Stimulated activated CD4-positive, alpha-beta T cell treated with anti-CD3 and anti-CD28 coated beads, Interleukin-2, amount 100 ng/mL, for 24 hours (primary cell): ENCODE measurements around the gene UNC93A.
A peak's percentile ranks its signal among the peaks of the same experiment; 100 is the strongest.
"Not testable (repeated sequence)": the region's sequence is repeated elsewhere in the genome, so short reads cannot be mapped to it uniquely, and the experiment has no call there.

Source experiments
- DNase-seq, 2 donors: peaks; one replicate each; pipeline ENCODE4 v3.0.0-alpha.2; 2020

UNC93A gene

DNA sequence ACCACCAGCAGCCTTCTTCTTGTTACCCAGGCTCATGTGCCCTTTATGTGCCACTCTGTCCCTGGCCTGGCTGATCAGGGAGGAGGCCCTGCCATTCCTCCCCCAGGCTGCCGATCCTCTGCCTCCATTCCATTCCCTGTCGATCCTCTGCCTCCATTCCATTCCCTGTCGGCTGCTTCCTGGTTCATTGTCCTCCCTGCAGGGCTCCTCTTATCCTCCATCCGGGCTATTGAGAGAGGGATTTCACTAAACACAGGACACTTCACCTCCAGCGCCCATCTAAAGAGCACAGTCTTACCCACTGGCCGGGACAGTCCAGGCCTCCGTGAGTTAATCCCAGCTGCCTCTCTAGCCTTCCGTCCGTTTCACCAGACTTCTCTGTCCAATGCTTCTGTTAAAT, 26.1 kb downstream of the UNC93A start:
- no peak for DNase-seq

DNA sequence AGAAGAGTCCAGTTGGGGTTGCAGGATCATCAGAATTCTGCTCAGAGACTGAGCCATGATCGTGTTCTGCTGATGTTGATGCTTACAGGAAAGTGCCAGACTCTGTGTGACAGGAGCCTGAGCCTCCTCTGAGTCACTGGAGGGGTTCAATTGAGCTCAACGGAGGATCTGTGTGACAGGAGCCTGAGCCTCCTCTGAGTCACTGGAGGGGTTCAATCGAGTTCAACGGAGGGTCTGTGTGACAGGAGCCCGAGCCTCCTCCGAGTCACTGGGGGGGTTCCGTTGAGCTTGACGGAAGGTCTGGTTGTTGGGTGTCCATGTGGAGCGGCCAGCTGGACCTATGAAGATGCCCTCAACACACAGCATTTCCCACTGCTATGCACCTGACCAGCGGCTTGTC, 27.2 kb downstream of the UNC93A start:
- not testable (repeated sequence) for DNase-seq

DNA sequence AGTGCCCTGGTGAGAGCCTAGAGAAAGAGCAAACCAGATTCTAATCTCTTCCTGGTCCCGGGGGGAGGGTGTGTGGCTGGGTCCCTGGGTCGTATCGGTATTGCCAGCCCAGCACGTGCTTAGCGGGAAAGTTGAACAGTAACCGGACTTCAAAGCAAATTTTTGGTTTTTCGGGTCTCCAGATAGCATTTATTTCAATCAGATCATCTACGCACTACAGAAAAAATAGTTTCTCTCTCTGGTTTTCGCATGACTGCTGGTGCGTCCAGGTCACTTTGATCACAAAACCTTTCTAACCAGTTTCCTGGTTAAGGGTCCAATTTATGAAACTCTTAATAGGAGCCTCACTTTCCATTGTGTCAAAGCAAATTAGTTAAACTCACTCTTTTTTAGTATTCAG, 27.7 kb downstream of the UNC93A start:
- DNase-seq, result not testable (repeated sequence)

DNA sequence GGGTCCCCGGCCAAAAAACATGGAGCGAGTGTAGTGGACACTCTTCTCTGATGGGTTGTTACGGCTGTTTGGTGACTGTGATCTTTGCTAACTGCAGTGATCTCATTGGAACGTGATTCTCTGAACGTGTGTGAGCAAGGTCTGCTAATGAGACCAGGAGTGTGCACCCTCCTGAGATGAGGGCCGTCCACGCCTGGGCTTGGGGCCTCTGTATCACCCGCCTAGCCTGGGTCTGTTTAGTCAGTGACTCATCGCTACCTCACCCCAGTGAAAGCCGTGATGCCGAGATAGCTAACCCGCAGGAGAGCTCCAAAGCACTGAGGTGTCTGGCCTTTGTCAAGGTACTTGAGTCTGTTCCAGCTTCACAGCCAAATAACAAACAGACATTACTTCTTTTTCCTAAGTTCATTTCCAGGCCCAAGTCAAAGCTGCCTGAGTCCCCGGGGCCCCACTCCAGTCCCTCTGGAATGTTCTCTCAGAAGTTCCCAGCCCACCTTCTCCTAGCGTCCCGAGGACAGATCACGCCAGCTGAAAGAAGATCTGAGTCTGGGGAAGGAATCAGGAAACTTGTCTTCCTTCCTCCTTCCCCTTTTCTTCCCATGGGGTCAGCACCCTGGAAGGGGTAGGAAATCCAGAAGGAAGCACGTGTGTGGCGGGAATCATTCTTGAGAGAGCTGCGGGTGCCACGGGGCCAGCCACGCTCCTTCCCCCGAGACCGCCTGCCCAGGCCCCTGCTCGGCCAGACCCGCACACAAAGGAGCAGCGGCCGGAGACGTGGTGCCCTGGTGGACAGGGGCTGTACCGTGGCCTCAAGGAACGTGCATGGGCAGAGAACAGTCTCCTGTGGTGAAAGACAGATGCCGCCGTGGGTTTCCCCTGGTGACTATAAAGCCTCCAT, 29.0 kb downstream of the UNC93A start:
- not testable (repeated sequence) for DNase-seq

DNA sequence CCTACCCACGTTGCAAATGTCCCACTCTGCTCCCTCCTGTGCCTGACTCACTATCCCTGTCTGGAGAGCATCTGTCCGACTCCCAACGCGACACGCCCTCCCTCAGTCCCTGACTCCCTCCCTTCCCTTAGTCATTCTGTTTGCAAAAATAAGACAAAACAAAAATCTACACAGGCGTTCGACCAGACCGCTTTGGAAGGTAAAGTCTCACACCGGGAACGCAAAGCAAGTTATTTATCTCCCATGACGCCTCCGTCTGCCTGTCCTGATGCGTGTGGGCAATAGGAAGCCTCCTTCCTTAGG, 29.6 kb downstream of the UNC93A start:
- not testable (repeated sequence) for DNase-seq

DNA sequence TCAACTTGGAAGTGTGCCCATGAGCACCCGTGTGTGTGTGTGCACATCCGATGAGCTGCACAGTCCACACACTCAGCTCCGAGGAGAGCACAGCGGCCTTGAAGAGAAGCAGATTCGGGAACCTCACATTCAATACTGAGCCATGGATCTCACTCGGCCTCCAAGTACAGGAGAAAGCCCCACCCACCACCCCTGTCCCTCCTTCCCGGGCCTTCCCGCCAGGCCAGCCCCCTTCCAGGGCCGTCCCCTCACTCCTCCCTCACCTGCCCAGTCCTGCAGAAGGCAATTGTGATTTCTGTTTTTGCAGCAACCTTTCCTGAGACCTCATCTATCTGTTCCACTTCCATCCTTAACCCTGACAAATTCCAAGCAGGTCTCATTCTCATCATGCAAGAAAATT, 30.1 kb downstream of the UNC93A start:
- not testable (repeated sequence) for DNase-seq

DNA sequence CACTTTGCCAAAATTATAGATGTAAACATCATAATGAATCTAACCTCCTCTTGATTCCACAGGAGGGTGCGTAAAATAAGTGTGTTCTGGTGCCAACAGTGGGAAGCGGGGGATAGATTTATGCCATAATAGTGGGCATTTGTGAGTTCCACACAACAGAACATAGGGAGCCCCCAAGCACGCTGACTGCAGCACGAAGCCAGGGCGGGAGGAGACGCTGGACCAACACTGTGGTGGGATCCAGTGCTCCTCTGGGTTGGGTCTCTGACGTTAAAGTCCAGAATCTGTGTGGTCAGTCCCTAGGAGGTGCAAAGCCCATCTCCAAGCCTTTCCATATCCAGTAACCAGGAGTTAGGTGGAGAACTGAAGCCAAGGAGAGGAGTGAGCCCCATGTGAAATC, 32.0 kb downstream of the UNC93A start:
- DNase-seq, result no peak

DNA sequence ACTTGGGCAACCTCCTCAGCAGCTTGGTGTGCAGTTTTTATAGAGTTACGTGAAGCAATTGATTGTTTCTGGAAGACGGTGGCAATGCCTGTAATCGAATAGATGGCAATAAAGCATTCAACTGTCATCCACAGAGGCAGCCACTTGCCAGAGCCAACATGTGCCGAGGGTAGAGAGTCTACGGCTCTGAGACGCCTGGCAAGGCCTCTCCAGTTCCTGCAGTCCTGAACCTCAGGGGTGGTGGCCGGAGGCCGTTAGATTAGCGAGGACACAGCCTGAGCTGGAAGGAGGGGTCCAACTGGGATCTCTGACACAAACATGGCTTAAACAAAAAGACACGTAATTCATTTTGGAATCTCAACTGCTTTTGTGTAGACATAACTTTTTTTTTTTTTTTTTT, 33.0 kb downstream of the UNC93A start:
- no peak for DNase-seq

DNA sequence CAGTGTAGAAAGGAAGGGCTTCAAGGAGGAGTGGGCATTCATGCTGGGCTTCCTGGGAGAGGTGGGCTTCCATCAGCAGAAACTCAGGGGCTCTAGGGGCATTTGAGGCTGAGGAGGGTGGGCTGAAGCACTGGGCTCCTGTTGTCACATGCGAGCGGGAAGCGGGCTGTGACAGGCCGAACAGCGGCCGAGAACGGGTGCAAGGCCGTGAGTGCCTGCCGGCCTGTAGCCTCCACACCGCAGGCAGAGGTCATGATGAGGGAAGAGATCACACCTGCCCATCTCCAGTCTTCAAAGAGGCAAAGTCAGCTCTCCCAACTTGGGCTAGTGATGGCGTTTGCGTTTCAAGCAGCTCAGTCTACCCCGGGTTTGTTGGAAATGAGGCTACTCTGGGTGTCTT, 34.7 kb downstream of the UNC93A start:
- DNase-seq, result no peak

DNA sequence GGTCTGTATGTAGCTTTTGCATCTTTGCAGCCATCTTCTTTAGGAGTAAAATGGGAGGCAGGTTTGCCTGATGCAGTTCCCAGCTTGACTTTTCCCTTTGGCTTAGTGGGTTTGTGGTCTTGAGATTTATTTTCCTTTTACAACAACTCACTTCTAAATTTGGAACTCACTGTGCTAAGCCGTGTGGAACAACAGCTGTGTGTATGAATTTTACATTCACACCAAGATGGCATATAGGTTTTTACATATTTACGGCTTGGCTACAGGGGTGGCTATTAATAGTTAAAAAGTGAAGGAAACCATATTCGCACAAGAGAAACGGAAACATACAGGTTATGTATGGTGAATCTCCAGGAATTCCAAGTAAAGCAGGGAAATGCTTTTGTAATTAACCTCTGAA, 36.3 kb downstream of the UNC93A start:
- DNase-seq, result no peak

DNA sequence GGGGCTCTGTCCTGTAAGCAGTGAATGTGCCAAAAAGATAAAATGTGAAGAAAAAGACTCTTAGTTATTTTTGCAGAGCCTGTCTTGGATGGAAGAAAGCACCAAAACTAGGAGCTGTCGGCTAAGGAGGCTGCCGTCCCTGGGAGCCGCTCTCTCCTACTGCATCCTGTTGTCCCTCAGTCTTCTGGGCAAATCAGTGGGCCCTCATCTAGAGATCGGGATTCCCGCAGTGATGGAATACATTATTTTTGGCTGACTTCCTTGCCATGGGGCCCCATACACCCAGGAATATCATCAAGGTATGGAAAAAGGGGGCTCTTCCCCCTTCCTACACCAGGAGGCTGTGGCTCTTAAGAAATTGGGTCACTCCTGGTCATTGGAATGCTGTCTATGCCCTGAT, 37.0 kb downstream of the UNC93A start:
- DNase-seq, result no peak

DNA sequence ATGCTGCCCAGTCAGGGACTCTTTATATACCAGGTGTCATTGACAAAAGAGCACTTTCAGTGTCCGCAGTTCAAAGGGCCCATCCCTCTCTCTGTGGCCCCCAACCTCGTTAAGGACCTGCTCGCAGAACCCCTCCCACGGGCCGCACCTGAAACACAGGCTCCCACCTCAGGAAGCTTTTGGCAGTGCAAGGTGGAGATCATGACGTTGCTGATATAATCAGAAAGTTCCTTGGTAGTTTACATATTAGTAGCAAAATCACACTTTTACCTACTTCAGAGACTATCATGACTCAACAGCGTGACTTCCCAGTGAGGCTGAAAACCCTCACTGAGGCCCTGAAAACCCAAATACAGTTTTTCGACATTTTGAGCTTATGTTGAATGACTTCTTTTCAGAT, 37.9 kb downstream of the UNC93A start:
- DNase-seq, result peak in 1 of 2 donors; percentile 29

DNA sequence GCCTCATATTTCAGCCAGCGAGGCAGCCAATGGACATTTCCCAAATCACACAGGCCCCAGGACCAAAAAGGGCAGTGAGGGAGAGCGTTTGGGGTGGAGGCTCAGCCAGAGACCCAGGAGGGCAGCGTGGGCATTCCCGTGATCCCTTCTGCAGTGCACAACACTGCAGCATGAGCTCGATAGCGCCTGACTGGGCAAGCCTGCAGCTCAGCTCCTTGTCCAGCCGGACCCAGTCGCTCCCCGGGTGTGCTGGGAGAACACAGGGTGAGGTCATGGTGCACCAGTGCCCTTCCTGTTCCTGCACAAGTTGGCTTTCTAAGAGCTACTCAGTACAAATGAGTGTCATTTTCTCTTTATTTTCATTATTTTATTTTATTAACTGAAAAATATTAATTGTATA, 39.6 kb downstream of the UNC93A start:
- DNase-seq, result no peak

DNA sequence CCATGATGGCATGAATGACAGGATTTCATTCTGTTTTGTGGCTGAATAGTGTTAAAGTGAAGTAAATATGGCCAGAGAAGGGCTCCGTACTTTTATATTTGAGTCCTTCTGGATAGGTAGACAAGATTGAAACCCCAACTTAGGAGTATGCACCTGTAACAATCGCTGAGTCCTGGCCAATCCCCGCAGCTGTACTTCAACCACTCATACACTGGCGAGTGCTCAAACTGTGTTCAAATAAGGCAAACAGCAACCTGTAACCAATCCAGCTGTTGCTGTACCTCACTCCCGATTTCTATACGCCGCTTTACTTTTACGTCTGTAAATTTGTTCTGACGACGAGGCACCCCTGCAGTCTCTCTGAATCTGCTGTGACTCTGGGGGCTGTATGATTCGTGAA, 40.5 kb downstream of the UNC93A start:
- DNase-seq, result no peak

DNA sequence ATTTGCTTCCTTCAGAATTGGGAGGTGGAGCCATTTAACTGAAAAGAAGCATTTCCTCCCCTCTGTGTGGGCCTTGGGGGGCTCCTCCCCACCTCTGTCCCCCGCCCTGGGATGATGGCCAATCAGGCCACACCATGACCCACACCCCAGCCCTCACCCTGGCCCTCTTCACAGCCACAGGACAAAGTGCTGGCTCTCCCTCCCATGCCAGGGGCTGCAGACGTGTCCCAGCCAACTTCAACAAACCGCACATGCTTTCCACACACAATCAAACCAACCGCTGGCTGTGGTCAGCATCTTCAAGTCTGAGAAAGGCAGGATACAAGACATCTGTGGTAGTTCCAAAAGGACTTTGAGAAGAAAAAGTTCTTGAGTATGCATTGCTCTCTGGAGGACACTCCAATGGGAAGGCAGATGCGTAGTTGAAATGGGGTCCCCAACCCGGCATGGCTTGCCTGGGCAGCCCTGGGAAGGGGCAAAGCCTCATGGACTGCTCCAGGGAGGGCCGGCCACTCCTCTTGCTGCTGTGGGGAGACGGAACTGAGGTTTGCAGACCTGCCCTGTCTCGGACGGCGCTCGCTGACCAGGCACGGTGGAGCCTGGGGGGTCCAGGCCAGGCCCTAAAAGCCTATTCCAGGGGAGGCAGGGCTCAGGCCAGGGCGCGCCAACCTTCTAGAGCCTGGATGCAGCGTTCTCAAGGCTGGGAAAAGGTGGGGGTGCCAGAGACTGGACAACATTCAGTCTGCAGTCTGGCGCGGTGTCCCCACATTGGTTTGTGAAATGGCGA, 45.9 kb downstream of the UNC93A start:
- no peak for DNase-seq

DNA sequence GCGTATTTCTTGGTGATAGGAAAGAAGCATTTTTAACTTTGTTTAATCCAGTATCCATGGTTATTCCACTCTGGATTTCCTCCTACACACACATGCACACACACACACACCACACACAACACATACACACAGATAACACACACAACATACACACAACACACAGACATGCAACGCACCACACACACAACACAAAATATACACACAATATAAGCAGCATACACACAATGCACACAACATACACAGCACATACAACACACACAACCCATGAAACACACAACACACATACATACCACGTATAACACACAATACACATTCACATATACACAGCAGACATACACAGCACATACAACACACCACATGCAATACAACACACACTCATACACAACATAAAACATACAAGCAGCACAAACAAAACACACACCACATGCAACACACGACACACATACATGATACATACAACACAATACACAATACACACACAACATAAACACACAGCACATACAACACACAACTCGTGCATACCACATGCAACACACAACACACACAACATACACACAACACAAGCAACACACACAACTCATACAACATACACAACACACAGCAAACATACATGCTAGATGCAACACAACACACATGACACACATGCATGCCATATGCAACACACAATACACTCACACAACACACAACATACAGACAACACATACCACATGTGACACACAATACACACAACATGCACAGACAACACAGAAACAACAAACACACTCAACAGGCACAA, 46.7 kb downstream of the UNC93A start:
- DNase-seq, result no peak

DNA sequence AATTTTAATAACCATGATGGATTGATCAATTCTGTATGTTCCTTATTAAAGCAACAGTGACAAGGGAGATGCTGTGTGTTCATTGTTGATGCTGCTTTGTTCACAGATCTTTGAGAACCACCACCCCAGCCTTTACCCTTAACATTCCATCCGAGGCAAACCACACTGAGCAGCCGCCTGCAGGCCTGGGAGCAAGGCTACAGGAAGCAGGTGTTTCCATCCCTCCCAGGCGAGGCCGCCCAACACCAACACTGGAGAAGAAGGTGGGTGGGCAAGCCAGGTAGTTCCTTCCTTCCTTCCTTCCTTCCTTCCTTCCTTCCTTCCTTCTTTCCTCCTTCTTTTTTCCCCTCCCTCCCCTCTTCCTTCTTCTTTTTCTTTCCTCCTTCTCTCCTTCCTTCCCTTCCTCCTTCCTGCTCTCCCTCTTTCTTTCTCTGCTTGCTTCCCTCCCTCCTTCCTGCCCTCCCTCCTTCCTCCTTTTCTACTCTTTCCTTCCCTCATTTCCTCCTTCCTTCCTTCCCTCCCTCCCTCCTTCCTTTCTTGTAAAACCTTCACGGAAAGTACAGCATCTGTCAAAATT, 47.5 kb downstream of the UNC93A start:
- DNase-seq, result no peak

DNA sequence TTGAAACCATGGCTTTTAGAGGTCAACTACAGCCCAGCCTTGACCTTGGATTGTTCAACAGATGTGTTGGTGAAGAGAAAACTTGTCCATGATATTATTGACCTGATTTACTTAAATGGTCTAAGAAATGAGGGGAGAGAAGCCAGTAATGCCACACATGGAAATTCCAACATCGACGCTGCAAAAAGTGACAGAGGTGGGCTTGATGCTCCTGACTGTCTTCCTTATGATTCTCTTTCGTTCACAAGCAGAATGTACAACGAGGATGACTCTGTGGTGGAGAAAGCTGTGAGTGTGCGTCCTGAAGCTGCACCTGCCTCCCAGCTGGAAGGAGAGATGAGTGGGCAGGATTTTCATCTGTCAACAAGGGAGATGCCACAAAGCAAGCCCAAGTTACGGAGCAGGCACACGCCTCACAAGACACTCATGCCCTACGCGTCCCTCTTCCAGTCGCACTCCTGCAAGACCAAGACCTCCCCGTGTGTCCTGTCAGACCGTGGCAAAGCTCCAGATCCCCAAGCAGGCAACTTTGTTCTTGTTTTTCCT, 50.0 kb downstream of the UNC93A start:
- no peak for DNase-seq

DNA sequence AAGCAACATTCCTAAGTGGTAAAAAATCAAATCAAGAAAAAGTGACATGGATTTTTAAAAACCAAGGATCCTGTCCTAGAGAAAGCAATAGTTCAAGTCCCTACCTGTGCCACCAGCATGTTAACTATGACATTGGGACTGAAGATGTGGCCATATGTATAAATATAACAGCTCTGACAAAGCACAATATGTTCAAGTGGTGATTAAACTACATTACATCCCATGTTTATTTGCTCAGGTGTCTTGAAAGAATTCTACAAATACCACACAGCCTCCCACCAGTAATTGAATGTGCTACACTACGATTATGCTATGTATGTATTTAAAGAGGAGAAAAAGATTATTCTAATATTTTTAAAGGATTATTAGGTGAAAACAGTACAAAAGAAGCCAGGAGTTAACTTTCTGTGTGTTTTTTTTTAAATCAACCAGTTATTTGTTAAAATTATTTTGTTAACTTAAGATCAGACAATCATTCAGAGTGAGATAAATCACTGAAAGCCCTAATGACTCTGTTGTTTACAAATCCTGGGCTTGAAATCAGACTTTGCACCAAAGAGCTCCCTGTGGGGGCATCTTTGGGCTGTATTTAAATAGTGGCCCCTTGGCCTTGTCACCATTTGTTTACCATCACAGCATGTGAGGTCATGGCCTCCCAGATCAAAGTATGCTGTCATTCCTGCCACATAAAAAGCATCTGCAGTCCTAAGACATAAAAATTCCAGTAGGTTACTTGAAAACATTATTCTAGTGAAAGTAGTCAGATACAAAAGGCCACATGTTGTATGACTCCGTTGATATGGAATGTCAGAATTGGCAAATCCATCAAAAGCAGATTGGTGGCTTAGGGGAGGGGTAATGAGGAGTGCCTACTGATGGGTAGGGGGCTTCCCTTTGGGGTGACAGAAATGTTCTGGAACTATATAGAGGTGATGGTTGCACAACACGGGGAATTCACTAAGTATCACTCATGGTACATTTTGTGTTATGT, 50.8 kb downstream of the UNC93A start:
- no peak for DNase-seq

DNA sequence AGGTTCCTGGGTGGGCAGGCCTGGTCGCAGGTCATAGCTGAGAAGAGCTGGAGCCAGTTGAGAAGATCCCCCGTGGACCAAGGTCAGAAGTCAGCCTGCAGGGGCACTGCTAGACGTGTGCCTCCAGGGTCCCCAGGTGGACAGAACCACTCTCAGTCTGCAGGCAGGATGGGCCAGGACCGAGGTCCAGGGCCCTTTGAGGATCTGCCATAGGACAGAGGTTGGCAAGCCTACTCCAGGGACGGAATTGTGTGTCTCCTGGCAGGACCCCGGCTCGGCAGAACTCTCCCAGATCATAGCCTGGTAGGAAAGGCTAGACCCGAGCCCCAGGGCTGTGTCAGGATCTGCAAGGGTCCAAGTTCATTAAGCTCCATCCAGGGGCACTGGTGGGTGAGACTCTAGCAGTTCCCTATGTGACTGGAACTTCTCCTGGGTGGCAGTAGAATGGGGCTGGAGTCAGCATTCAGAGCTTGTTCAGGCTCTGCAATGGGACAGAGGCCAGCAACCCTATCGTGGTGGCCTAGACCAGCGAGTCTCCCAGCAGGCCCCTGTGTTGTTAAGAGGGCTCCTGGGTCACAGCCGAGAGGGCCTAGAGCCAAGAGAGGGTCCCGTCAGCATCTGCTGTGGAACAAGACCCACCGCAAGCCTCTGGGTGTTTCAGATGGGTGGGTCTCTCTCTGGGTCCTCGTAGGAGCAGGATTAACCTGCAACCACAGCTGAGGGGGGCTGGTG, 51.9 kb downstream of the UNC93A start:
- DNase-seq, result no peak

DNA sequence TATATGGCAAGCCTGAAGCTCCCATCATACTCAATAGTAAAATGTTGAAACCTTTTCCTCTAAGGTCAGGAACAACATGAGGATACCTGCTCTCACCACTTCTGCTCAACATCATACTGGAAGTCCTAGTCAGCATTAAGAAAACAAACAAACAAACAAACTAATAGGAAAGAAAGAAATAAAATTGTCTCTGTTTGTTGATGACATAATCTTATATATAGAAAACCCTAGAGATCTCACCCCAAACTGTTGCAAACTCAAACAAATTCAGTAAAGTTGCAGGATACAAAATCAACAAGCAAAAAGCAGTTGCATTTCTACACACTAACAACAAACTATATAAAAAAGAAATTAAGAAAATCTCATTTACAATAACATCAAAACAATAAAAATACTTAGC, 54.2 kb downstream of the UNC93A start:
- DNase-seq, result no peak
